Measurements from ENCODE around the gene MYL1. TPM values are rescaled to one million over a fixed set of nuclear protein-coding genes. Genes with fewer than 3 reads are reported as not detected.

The MYL1 gene
- total and polyA plus RNA-seq, 4 donors: 0.56 TPM; not detected in 3

DNA sequence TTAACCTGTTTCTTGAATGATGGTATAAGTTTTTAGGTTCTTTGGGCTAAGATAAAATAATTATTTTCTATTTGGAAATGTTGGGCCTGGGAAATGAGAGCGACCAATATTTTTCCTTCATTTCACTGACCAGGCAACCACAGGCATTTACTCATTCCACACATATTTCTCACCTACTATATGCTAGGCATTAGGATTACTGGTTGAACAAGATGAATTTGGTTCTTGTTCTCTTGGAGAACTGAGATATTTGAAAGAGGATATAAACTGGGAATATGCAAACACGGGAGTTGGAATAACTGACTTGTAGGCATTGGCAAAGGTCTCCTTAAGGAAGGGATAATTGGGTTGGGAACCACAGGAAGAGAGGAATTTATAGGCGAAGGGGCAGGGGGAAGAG is 3.9 kb upstream of the MYL1 start:
- H3K4me1 ChIP-seq (ENCODE audit: control insufficient read depth in 1 of 2, insufficient read depth in 2 of 2, low read length in 2 of 2): no peaks in the 10 kb centered on the region
- H3K36me3 ChIP-seq (ENCODE audit: control insufficient read depth in 1 of 2, insufficient read depth in 2 of 2, low read length in 1 of 2): no peaks in the 10 kb centered on the region
- H3K9me3 ChIP-seq (ENCODE audit: control insufficient read depth, low read length): no peaks in the 10 kb centered on the region
- no peak for DNase-seq
- no peaks in the 10 kb centered on the region for H3K27me3 ChIP-seq (ENCODE audit: control insufficient read depth in 1 of 2, insufficient read depth in 2 of 2, low read length in 1 of 2)
- intact Hi-C loops (cut with DNase I): no loop called here
- no peak for ATAC-seq (ENCODE audit: low FRiP score)
- 23 to 36% methylated on average over 3 of the region's 3 CpGs for WGBS, 2 donors
- H3K27ac ChIP-seq (ENCODE audit: low read depth in 1 of 2, low read length in 2 of 2): no peak overlapping the region
- no peak overlapping the region for H3K4me3 ChIP-seq (ENCODE audit: low read length in 2 of 2)

DNA sequence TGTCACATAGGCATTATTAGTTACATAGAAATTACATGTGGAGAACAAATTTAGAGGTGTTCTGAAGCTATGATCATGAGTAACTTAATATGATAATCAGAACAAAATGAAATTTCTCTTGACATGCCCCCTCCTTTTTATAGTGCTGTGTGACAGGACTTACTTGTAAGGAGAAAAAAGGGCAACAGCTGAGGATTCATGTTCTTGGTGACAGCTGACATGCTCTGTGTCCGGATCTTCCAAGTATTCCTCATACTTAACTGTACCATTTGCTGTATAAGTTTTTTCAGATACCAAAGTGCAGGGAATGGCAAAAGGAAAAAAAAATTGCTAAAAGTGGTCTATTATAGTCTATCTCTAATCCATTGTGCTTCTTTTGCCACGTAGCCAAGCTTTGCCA is 3.5 kb upstream of the MYL1 start:
- Histone ChIP-seq H3K9me3 (ENCODE audit: control insufficient read depth, low read length) (no peaks in the 10 kb centered on the region), H3K27me3 (ENCODE audit: control insufficient read depth in 1 of 2, insufficient read depth in 2 of 2, low read length in 1 of 2) (no peaks in the 10 kb centered on the region), H3K27ac (ENCODE audit: low read depth in 1 of 2, low read length in 2 of 2) (no peak overlapping the region), H3K4me3 (ENCODE audit: low read length in 2 of 2) (no peak overlapping the region), H3K36me3 (ENCODE audit: control insufficient read depth in 1 of 2, insufficient read depth in 2 of 2, low read length in 1 of 2) (no peaks in the 10 kb centered on the region), H3K4me1 (ENCODE audit: control insufficient read depth in 1 of 2, insufficient read depth in 2 of 2, low read length in 2 of 2) (no peaks in the 10 kb centered on the region)
- no peak for ATAC-seq (ENCODE audit: low FRiP score)
- 57 to 66% methylated on average over 2 of the region's 2 CpGs for WGBS, 2 donors
- intact Hi-C loops (cut with DNase I): no loop called here
- no peak for DNase-seq

DNA sequence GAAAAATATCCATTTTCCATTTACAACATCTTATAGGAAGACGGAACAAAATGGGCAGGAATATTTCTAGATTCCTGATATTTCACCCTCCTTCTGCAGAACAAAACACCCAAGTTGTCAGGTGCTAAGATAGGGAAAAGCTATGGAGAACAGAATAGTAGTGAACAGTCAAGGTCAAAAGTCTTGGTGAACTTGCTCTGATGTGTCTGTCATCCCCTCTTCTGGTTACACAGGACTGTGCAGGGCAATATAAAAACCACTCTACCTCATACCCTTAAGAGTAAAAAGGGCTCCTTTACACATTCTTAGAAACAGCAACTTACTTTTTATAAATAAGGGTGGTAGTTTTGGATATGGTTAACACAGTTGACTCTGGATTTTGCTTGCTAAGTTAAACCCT is 4.4 kb downstream of the MYL1 start:
- no peaks in the 10 kb centered on the region for H3K36me3 ChIP-seq (ENCODE audit: control insufficient read depth in 1 of 2, insufficient read depth in 2 of 2, low read length in 1 of 2)

DNA sequence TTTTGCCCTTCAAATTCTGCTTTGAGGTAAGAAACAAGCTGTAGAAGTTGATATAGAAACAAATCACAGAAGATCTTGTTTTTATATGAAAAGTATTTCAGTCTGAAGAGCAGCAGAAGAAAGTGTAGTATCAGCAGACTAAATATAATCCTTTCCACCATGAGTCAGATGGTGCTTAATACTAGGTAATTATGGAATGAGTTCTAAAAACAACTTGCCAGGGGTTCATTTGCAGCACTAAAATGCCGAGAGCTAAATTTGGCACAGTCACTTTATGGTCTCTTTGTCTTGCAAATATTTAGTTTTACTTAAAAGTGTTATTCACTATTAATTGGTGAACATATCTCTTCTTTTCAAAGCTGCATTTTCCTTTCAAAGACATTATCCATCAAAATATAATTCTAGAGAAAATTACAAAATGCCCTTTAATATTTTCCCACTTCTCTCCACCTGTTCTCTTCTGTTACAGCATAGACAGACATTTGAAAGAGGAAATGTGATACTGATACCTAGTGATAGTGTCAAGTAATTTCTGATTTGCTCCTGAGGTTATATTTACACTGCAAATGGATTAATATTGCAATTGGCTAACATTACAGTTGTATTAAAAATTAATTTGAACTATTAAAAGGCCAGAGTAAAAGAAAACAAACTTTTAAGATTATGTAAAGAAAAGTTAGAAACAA is 5.3 kb downstream of the MYL1 start:
- DNase-seq: no peak
- intact Hi-C loops (cut with DNase I): no loop called here
- no peaks in the 10 kb centered on the region for H3K27me3 ChIP-seq (ENCODE audit: control insufficient read depth in 1 of 2, insufficient read depth in 2 of 2, low read length in 1 of 2)
- H3K27ac ChIP-seq (ENCODE audit: low read depth in 1 of 2, low read length in 2 of 2): no peak overlapping the region
- no peaks in the 10 kb centered on the region for H3K4me1 ChIP-seq (ENCODE audit: control insufficient read depth in 1 of 2, insufficient read depth in 2 of 2, low read length in 2 of 2)
- H3K36me3 ChIP-seq (ENCODE audit: control insufficient read depth in 1 of 2, insufficient read depth in 2 of 2, low read length in 1 of 2): no peaks in the 10 kb centered on the region
- 0 to 5% methylated on average over 1 of the region's 1 CpG for WGBS, 2 donors
- ATAC-seq (ENCODE audit: low FRiP score): no peak
- no peak overlapping the region for H3K4me3 ChIP-seq (ENCODE audit: low read length in 2 of 2)
- no peaks in the 10 kb centered on the region for H3K9me3 ChIP-seq (ENCODE audit: control insufficient read depth, low read length)

More for the DNA sequence above, 4.4 kb downstream of the MYL1 start:
- intact Hi-C loops (cut with DNase I): no loop called here
- WGBS, 2 donors: 0 to 48% methylated on average over 1 of the region's 1 CpG
- Histone ChIP-seq H3K4me1 (ENCODE audit: control insufficient read depth in 1 of 2, insufficient read depth in 2 of 2, low read length in 2 of 2) (no peaks in the 10 kb centered on the region), H3K27me3 (ENCODE audit: control insufficient read depth in 1 of 2, insufficient read depth in 2 of 2, low read length in 1 of 2) (no peaks in the 10 kb centered on the region), H3K4me3 (ENCODE audit: low read length in 2 of 2) (no peak overlapping the region), H3K9me3 (ENCODE audit: control insufficient read depth, low read length) (no peaks in the 10 kb centered on the region), H3K27ac (ENCODE audit: low read depth in 1 of 2, low read length in 2 of 2) (no peak overlapping the region)
- no peak for DNase-seq
- ATAC-seq (ENCODE audit: low FRiP score): no peak

DNA sequence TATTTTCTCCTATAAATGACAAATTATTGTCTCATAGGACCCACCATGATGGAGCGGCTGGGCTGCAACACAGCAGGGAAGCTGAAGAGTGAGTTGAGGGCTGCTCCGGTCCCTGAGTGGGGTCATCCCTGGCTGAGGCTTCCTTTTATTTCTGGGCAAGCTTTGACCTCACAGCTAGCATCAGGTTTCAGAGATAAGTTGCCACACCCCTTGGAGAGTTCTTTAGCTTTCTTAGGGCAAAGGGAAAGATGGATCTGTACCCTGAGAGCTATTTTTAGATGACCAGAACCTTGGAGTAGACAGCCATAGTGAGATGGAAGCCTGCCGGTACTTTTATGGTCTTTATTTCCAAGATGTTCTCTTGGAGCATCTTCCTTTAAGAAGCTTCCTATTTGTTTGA is 11.5 kb downstream of the MYL1 start:
- Histone ChIP-seq H3K36me3 (ENCODE audit: control insufficient read depth in 1 of 2, insufficient read depth in 2 of 2, low read length in 1 of 2) (no peaks in the 10 kb centered on the region), H3K27ac (ENCODE audit: low read depth in 1 of 2, low read length in 2 of 2) (no peak overlapping the region), H3K9me3 (ENCODE audit: control insufficient read depth, low read length) (no peaks in the 10 kb centered on the region), H3K27me3 (ENCODE audit: control insufficient read depth in 1 of 2, insufficient read depth in 2 of 2, low read length in 1 of 2) (no peaks in the 10 kb centered on the region), H3K4me3 (ENCODE audit: low read length in 2 of 2) (no peak overlapping the region), H3K4me1 (ENCODE audit: control insufficient read depth in 1 of 2, insufficient read depth in 2 of 2, low read length in 2 of 2) (no peaks in the 10 kb centered on the region)
- intact Hi-C loops (cut with DNase I): no loop called here
- ATAC-seq (ENCODE audit: low FRiP score) (no peak), DNase-seq (no peak)
- WGBS, 2 donors: 68 to 84% methylated on average over 3 of the region's 3 CpGs

DNA sequence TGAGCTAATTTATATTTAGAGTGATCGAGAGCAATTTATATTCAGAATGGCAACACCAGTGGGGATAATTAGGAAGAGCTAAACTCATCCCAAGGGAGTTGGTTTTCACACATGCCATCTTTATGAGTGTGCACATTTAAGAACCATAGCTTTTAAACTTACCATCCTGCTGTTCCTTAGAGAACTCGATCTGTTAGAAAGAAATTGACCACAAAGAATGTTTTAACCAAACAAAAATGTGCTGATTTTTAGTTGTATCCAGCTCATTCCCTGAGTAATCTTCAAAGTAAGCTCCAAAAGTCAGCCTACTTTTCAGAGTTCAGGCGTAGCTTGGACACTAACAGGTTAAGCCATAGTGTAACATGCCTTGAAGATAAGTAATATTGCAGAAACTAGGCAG is 12.6 kb downstream of the MYL1 start:
- no peaks in the 10 kb centered on the region for H3K36me3 ChIP-seq (ENCODE audit: control insufficient read depth in 1 of 2, insufficient read depth in 2 of 2, low read length in 1 of 2)
- no peaks in the 10 kb centered on the region for H3K4me1 ChIP-seq (ENCODE audit: control insufficient read depth in 1 of 2, insufficient read depth in 2 of 2, low read length in 2 of 2)
- H3K27me3 ChIP-seq (ENCODE audit: control insufficient read depth in 1 of 2, insufficient read depth in 2 of 2, low read length in 1 of 2): no peaks in the 10 kb centered on the region
- no peak for ATAC-seq (ENCODE audit: low FRiP score)
- intact Hi-C loops (cut with DNase I): no loop called here
- WGBS, 2 donors: 56 to 65% methylated on average over 3 of the region's 3 CpGs
- no peaks in the 10 kb centered on the region for H3K9me3 ChIP-seq (ENCODE audit: control insufficient read depth, low read length)
- DNase-seq: no peak
- no peak overlapping the region for H3K4me3 ChIP-seq (ENCODE audit: low read length in 2 of 2)
- H3K27ac ChIP-seq (ENCODE audit: low read depth in 1 of 2, low read length in 2 of 2): no peak overlapping the region

DNA sequence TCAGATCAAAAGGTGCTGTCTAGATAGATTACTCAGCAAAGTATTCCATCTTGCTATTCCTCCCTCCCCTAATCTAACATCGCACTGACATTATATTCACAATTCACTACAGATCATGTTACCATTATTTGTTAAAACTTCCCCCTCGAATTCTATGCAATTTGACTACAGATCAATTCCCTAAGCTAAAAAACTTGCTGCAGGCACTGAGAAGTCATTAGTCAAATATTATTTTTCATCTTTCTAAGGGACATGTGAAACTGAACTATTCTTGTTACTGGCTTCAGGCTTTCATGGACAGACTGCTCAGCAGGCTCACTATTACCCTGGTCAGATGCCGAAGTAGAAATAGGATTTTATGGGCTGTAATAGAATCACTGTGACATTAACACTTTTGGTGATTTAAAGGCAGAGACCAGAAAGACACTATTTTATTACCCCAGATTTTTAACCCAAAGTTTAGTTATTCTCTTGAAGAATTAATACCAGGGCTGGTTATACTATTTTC is 15.1 kb downstream of the MYL1 start:
- Histone ChIP-seq H3K27ac (ENCODE audit: low read depth in 1 of 2, low read length in 2 of 2) (no peak overlapping the region), H3K4me1 (ENCODE audit: control insufficient read depth in 1 of 2, insufficient read depth in 2 of 2, low read length in 2 of 2) (no peaks in the 10 kb centered on the region), H3K9me3 (ENCODE audit: control insufficient read depth, low read length) (no peaks in the 10 kb centered on the region), H3K36me3 (ENCODE audit: control insufficient read depth in 1 of 2, insufficient read depth in 2 of 2, low read length in 1 of 2) (no peaks in the 10 kb centered on the region), H3K4me3 (ENCODE audit: low read length in 2 of 2) (no peak overlapping the region), H3K27me3 (ENCODE audit: control insufficient read depth in 1 of 2, insufficient read depth in 2 of 2, low read length in 1 of 2) (no peaks in the 10 kb centered on the region)
- WGBS, 2 donors: 56 to 62% methylated on average over 3 of the region's 3 CpGs
- DNase-seq (no peak), ATAC-seq (ENCODE audit: low FRiP score) (no peak)
- intact Hi-C loops (cut with DNase I): no loop called here

DNA sequence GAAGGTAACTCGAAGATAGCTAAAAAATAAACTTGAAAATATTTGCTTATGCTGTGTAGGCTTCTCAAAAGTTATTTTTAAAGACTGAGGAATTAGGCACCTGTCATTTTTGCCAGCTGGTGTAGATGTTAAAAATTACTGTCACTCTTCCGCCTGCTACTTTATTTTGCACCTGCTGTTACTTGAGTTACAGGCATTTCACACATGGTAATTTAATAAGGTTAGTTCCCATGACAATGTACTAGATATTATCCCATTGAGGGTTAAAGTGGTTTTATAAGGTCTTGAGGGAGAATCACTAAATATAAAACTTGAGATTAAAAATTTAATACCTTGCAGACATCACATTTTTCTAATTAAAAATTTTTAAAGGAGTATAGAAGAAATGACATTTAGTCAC is 26.6 kb downstream of the MYL1 start:
- H3K27me3 ChIP-seq (ENCODE audit: control insufficient read depth in 1 of 2, insufficient read depth in 2 of 2, low read length in 1 of 2): no peaks in the 10 kb centered on the region
- no peaks in the 10 kb centered on the region for H3K4me1 ChIP-seq (ENCODE audit: control insufficient read depth in 1 of 2, insufficient read depth in 2 of 2, low read length in 2 of 2)
- ATAC-seq (ENCODE audit: low FRiP score): no peak
- no peaks in the 10 kb centered on the region for H3K36me3 ChIP-seq (ENCODE audit: control insufficient read depth in 1 of 2, insufficient read depth in 2 of 2, low read length in 1 of 2)
- 69 to 78% methylated on average over 2 of the region's 2 CpGs for WGBS, 2 donors
- no peak overlapping the region for H3K4me3 ChIP-seq (ENCODE audit: low read length in 2 of 2)
- intact Hi-C loops (cut with DNase I): no loop called here
- no peaks in the 10 kb centered on the region for H3K9me3 ChIP-seq (ENCODE audit: control insufficient read depth, low read length)
- DNase-seq: no peak
- no peak overlapping the region for H3K27ac ChIP-seq (ENCODE audit: low read depth in 1 of 2, low read length in 2 of 2)

DNA sequence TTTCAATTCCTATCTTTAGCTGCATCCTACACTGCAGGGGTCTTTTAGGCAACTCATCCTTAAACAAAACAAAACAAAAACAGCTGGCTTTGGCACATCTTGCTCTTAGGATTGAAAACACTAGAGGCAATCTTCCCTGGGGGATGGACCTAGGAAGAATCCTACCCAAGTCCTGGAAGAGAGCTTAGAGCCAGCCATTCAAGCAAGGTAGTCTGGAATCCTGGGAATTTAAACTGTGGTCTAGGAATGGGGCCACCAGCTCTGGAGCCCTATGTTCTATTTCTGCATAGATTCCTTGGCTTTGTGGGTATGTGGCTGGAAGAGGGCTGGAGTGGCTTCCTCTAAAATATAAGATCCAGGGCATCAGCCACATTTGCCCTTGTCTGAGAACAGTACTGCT is 27.7 kb downstream of the MYL1 start:
- intact Hi-C loops (cut with DNase I): no loop called here
- Histone ChIP-seq H3K36me3 (ENCODE audit: control insufficient read depth in 1 of 2, insufficient read depth in 2 of 2, low read length in 1 of 2) (no peaks in the 10 kb centered on the region), H3K27ac (ENCODE audit: low read depth in 1 of 2, low read length in 2 of 2) (no peak overlapping the region), H3K4me3 (ENCODE audit: low read length in 2 of 2) (no peak overlapping the region), H3K4me1 (ENCODE audit: control insufficient read depth in 1 of 2, insufficient read depth in 2 of 2, low read length in 2 of 2) (no peaks in the 10 kb centered on the region), H3K9me3 (ENCODE audit: control insufficient read depth, low read length) (peaks cover 3% of the 10 kb centered on the region), H3K27me3 (ENCODE audit: control insufficient read depth in 1 of 2, insufficient read depth in 2 of 2, low read length in 1 of 2) (no peaks in the 10 kb centered on the region)
- no peak for ATAC-seq (ENCODE audit: low FRiP score)
- DNase-seq: peak in 1 of 2 donors; percentile 3
